IPS-15b (cell line): Measurements from ENCODE around the gene VEGFA.
"Not testable (repeated sequence)": the region's sequence is repeated elsewhere in the genome, so short reads cannot be mapped to it uniquely, and the experiment has no call there.

Experiments used
- H3K27me3 ChIP-seq: one replicate; pipeline ENCODE4 v1.6.1; 2013; ENCODE audit warnings: low read length; ENCODE audit not compliant: control insufficient read depth, insufficient read depth
- H3K36me3 ChIP-seq: one replicate; pipeline ENCODE4 v1.6.1; 2013; ENCODE audit warnings: low read length; ENCODE audit not compliant: control insufficient read depth, insufficient read depth
- H3K4me1 ChIP-seq: one replicate; pipeline ENCODE4 v1.6.1; 2013; ENCODE audit warnings: mild to moderate bottlenecking, low read length; ENCODE audit not compliant: control insufficient read depth, insufficient read depth
- H3K4me3 ChIP-seq: one replicate; pipeline ENCODE4 v1.5.1; 2013; ENCODE audit warnings: low read depth, low read length
- H3K9ac ChIP-seq: one replicate; pipeline ENCODE4 v1.6.1; 2013; ENCODE audit warnings: low read depth, mild to moderate bottlenecking, low read length
- H3K9me3 ChIP-seq: one replicate; pipeline ENCODE4 v1.6.1; 2013; ENCODE audit warnings: mild to moderate bottlenecking, low read length; ENCODE audit not compliant: control insufficient read depth, insufficient read depth

VEGFA gene

DNA sequence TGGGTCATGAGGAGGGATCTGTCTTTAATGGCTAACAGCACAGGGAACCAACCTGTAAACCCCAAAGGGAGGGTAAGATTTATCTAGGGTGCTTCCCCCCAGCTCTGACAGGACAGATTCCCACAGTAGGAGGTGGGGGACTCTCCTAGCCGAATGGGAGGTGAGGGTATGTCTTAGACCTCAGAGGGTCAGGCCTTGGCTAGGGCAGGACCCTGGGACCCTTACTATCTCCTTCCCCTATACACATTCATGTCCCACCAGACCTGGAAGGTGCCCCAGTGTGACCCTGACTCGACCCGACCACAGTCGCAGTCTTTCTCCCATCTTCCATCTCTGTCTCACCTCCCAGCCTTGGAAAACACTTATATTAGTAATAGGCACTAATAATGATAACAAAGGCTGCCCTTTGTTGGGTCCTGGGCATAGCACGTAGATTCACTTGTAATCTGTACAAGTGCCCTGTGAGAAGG is 36.8 kb downstream of the VEGFA start:
- Histone ChIP-seq H3K27me3 (no peaks in the 10 kb centered on the region), H3K4me1 (no peaks in the 10 kb centered on the region), H3K4me3 (no peak overlapping the region), H3K9me3 (no peaks in the 10 kb centered on the region), H3K36me3 (no peaks in the 10 kb centered on the region), H3K9ac (no peak overlapping the region)

DNA sequence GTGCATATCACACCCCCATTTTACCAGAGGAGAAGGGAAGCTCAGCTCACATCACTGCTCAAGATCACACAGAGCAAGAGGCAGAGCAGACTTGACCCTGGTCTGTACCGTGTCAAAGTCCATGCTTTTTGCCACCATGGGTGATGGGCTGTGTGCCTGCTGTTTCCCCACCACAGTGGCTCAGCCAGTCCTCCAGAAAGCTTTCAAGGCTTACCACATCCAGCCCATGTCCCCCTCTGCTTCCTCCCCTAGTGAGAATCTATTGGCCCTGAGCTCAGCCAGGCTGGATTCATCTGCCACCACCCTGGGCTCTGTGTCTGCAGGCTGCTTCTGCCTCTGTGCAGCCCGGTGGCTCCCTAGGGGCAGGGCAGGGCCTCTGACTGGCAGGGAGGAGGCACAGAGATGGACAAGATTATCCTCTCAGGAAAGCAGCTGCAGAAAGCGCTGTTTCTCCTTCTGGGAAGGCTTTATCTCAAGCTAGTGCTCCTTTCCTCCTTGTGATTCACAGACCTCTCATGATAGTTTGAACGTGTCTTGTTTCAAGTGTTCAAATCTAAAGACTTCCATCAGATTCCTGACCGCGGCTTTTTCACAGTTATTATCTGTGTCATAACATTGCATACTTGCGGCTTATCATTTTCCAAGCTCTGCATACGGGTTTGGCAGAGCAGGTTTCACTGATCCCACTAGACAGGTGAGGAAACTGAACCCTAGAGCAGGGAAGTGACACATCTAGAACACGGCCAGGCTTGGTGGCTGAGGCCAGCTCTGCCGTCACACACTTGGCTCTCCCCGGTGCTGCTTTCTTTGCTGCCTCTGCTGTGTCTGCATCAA is 37.4 kb downstream of the VEGFA start:
- no peaks in the 10 kb centered on the region for H3K36me3 ChIP-seq
- H3K9ac ChIP-seq: no peak overlapping the region
- no peaks in the 10 kb centered on the region for H3K9me3 ChIP-seq
- no peak overlapping the region for H3K4me3 ChIP-seq
- no peaks in the 10 kb centered on the region for H3K4me1 ChIP-seq
- H3K27me3 ChIP-seq: no peaks in the 10 kb centered on the region

DNA sequence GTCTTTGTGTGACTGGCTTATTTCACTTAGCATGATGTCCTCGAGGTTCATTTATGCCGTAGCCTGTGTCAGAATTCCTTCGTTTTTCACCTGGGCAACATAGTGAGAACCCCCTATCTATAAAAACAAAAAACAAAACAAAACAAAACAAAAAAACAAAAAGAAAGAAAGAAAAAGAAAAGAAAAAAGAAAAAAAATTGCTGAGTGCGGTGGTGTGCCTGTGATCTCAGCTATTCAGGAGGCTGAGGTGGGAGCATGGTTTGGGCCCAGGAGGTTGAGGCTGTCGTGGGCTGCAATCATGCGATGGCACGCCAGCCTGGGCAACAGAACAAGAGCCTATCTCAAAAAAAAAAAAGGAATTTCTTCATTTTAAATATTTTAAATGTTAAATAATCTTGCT is 38.4 kb downstream of the VEGFA start:
- Histone ChIP-seq H3K27me3 (no peaks in the 10 kb centered on the region), H3K36me3 (no peaks in the 10 kb centered on the region), H3K9ac (no peak overlapping the region), H3K9me3 (no peaks in the 10 kb centered on the region), H3K4me3 (no peak overlapping the region), H3K4me1 (no peaks in the 10 kb centered on the region)

DNA sequence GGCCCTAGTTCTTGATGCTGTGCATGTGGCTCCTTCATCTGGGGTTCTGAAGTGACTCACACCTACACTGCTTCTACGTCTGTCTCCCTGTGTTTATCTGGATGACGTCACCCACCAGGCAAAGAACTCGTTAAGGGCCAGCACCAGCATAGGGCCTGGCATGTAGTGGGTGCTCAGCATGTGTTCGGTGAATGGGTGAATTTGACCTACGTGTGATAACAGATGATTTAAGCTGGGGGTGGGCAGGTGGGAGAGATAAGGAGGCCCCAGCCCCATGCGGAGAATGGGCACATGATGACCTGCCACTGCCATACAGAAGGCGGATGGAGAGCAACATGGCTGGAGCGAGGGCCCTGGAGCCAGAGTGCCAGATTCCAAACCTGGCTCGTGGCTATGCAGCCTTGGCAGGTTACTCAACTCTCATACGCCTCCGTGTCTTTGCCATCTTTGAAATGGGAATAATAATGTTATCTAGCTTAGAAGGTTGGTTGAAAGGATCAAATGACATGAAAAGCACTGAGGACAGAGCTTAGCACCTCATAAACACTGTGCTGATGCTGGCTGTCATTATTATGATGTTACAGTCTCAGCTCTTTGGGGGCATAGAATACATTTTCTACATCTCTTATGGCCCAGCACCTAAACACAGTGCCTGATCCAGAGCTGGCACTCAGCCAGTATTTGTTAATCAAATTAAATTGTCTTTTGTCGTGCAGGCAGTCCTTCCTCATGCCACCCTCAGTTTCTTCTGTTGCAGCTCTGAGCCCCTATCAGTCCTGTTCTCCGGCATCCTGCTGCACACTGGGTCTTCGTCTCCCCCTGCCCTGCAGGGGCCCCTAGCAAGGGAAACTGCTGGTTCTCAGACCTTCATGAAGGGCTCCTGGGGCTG is 39.6 kb downstream of the VEGFA start:
- Histone ChIP-seq H3K4me1 (no peaks in the 10 kb centered on the region), H3K36me3 (no peaks in the 10 kb centered on the region), H3K4me3 (no peak overlapping the region), H3K9ac (no peak overlapping the region), H3K9me3 (no peaks in the 10 kb centered on the region), H3K27me3 (no peaks in the 10 kb centered on the region)

DNA sequence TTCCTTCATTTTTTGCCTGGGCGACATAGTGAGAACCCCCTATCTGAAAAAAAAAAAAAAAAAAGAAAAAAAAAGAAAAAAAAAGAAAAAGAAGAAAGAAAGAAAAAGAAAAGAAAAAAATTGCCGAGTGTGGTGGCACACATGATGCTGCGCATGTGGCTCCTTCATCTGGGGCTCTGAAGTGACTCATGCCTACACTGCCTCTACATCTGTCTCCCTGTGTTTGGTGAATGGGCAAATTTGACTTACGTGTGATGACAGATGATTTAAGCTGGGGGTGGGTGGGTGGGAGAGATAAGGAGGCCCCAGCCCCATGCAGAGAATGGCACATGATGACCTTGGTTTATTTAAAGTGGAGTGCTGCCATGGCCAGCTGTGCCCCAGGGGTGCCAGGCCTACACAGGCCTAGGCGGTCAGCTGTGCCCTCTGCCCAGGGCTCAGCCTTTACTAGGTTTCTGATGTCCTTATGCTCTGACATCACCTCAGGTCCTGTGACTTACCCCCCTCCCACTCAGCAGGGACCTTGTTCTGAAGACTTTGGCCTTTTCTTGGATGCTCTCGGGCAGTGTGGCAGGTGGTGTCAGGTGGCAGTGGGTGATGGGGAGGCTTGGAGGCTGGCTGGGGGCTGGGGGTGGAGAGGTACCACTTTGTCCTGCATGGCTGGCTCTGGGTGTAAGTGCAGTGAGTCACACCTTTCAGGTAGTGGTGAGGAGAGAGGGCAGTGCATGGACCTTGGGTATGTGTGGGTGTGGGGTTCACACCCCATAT is 41.1 kb downstream of the VEGFA start:
- Histone ChIP-seq H3K4me3 (no peak overlapping the region), H3K36me3 (no peaks in the 10 kb centered on the region), H3K4me1 (no peaks in the 10 kb centered on the region), H3K9me3 (no peaks in the 10 kb centered on the region), H3K9ac (no peak overlapping the region), H3K27me3 (no peaks in the 10 kb centered on the region)

DNA sequence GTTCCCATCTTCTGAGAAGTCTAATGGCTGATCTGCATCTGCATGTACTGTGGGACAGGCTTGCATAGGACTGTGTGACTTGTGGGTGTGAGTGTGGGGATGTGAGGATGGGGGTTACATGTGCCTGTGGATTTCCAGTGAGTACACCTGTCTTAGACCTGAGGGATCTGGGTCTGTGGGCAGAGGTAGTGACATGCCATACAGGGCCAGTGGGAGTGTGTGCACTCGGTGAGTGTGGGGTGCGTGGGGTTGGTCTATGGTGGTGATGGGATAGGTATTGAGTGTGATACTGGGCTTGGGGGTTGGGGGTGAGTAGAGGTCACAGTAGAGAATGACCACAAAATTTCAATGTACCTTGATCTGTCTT is 41.7 kb downstream of the VEGFA start:
- H3K9me3 ChIP-seq: no peaks in the 10 kb centered on the region
- H3K4me1 ChIP-seq: no peaks in the 10 kb centered on the region
- H3K27me3 ChIP-seq: no peaks in the 10 kb centered on the region
- no peaks in the 10 kb centered on the region for H3K36me3 ChIP-seq
- H3K4me3 ChIP-seq: no peak overlapping the region
- H3K9ac ChIP-seq: no peak overlapping the region

DNA sequence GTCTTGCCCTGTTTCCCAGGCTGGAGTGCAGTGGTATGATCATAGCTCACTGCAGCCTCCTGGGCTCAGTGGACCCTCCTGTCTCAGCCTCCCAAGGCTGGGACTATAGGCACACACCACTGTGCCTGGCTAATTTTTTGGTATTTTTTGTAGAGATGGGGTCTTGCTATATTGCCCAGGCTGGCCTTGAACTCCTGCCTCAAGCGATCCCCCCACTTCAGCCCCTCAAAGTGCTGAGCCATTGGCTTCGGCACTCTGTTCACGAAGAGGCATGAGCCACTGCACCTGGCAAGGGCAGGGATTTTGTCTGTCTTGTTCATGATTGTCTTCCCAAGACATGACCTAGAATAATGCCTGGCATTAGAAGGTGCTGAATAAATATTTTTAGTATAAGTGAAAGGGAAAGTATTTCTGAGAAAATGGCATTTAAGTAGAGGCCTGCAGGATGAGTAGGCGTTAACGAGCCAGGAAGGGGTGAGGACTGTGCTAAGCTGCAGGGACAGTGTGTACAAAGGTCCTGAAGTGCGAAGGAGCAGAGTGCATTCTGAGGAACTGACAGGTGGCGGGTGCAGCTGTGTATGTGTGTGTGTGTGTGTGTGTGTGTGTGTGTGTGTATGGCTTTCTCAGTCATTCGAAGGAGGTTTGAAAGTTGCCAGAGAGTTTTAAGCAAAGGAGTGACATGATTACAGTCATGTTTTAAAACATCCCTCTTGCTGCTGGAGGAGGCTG is 43.0 kb downstream of the VEGFA start:
- Histone ChIP-seq H3K4me1 (no peaks in the 10 kb centered on the region), H3K9ac (no peak overlapping the region), H3K27me3 (no peaks in the 10 kb centered on the region), H3K4me3 (no peak overlapping the region), H3K36me3 (no peaks in the 10 kb centered on the region), H3K9me3 (no peaks in the 10 kb centered on the region)

DNA sequence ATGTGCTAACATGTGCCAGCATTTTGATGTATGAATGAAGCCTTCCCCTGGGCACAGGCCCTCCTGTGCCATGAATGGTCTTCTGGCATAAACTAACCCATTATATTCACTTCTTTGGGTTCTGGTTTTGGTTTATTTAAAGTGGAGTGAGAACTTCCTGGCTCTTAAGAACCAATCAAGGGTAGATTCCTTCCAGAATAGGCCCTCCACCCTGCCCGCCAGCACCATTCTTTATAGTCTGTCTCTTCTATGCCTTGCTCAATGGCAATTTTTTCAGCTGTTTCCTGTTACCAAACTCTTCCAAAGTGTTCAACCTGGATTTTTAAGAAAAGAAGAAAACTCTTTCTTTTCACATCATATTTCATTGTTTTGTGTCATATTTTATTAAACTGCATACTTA is 44.1 kb downstream of the VEGFA start:
- H3K4me3 ChIP-seq: no peak overlapping the region
- no peak overlapping the region for H3K9ac ChIP-seq
- H3K4me1 ChIP-seq: no peaks in the 10 kb centered on the region
- no peaks in the 10 kb centered on the region for H3K9me3 ChIP-seq
- no peaks in the 10 kb centered on the region for H3K36me3 ChIP-seq
- no peaks in the 10 kb centered on the region for H3K27me3 ChIP-seq

DNA sequence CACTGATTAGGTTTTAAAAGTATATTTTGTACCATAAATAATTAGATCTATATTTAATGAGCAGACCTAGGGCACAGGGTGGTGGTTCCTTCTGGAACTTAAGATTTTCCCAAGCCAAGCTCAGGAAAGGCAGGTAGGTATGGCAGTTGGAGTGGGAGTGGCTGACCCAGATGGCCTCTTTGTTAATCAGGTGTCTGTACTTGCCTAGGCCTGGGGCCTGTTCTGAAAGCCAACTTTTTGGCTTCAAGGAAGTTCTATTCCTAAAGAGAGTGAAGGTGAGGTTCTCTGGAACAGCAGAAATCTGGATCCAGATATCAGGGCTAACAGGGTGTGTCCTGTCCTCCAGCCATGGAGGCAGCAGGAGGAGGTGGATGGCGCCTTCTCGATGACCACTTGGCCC is 44.9 kb downstream of the VEGFA start:
- no peaks in the 10 kb centered on the region for H3K27me3 ChIP-seq
- no peak overlapping the region for H3K9ac ChIP-seq
- H3K4me3 ChIP-seq: no peak overlapping the region
- H3K36me3 ChIP-seq: no peaks in the 10 kb centered on the region
- no peaks in the 10 kb centered on the region for H3K4me1 ChIP-seq
- no peaks in the 10 kb centered on the region for H3K9me3 ChIP-seq

DNA sequence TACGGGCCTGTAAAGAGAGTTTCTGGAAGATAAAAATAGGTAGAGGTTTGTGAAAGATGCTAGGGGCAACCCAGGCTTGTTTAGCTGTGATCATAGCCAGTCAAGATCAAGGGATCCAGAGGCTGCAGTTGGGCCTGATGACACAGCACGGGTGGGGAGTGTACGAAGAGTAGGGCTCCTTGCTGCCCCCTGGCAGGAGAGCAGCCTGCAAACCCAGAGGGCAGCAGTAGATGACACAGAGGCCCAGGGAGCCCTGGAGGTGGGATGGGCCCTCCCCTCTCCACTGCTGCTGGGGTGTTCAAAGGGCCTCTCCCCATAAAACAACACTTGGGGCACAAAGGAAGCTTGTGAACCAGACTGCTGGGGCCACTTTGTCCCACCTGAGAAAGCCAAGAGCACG is 47.2 kb downstream of the VEGFA start:
- Histone ChIP-seq H3K36me3 (no peaks in the 10 kb centered on the region), H3K9me3 (no peaks in the 10 kb centered on the region), H3K27me3 (no peaks in the 10 kb centered on the region), H3K9ac (no peak overlapping the region), H3K4me1 (no peaks in the 10 kb centered on the region), H3K4me3 (no peak overlapping the region)

DNA sequence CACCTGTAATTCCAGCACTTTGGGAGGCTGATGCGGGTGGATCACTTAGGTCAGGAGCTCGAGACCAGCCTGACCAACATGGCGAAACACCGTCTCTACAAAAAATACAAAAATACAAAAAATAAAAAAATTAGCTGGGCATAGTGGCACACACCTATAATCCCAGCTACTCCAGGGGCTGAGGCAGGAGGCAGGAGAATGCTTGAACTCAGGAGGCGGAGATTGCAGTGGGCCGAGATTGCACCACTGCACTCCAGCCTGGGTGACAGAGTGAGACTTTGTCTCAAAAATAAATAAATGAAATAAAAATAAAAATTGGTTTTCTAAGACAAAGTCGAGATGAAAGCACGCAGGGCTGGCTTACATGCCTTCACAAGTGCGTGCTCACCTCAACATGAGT is 49.0 kb downstream of the VEGFA start:
- H3K36me3 ChIP-seq, H3K27me3 ChIP-seq, H3K4me3 ChIP-seq, H3K9ac ChIP-seq, H3K4me1 ChIP-seq, H3K9me3 ChIP-seq: not testable (repeated sequence)
